Umbilical cord (tissue), 2 donors: Measurements from ENCODE around the gene SUPT3H. TPM values are rescaled to one million over a fixed set of nuclear protein-coding genes. Genes with fewer than 3 reads are reported as not detected.

Experiments
- DNase-seq: peaks from one replicate; pipeline ENCODE4 v3.0.0-alpha.2; 2015; ENCODE audit warnings: low spot score
- total RNA-seq: library from RNA; depleted of rRNA; stranded (reverse); fragments of >200 nt; gene quantifications from one replicate; pipeline ENCODE4 v1.2.3, GENCODE V29; 2014; ENCODE audit warnings: low replicate concordance; ENCODE audit not compliant: insufficient read depth

SUPT3H gene
- 6.5 TPM for total RNA-seq

- DNase-seq: peak; percentile 98
Observed at GRCh38 chr6:45377554-45378333, at the start of gene SUPT3H. SUPT3H (minus strand) TSS chr6:45377934.

GRCh38 chr6:45426251-45426650, 48.5 kb upstream of the SUPT3H start:
- no peak for DNase-seq

- DNase-seq: no peak
Observed at GRCh38 chr6:45424451-45424861, 46.7 kb upstream of the SUPT3H start.

GRCh38 chr6:45423824-45424450, 46.2 kb upstream of the SUPT3H start:
- DNase-seq: no peak

GRCh38 chr6:45423111-45423823, 45.5 kb upstream of the SUPT3H start:
- no peak for DNase-seq

- no peak for DNase-seq
Observed at GRCh38 chr6:45422503-45423110, 44.9 kb upstream of the SUPT3H start.

GRCh38 chr6:45421709-45422502, 44.2 kb upstream of the SUPT3H start:
- peak; percentile 52 for DNase-seq

GRCh38 chr6:45420909-45421708, 43.4 kb upstream of the SUPT3H start:
- no peak for DNase-seq

GRCh38 chr6:45420083-45420908, 42.6 kb upstream of the SUPT3H start:
- DNase-seq: no peak

- DNase-seq: peak; percentile 65
Observed at GRCh38 chr6:45419571-45420082, 41.9 kb upstream of the SUPT3H start.

GRCh38 chr6:45417436-45417835, 39.7 kb upstream of the SUPT3H start:
- no peak for DNase-seq

- no peak for DNase-seq
Observed at GRCh38 chr6:45416700-45417099, 39.0 kb upstream of the SUPT3H start.

GRCh38 chr6:45415788-45416518, 38.2 kb upstream of the SUPT3H start:
- no peak for DNase-seq

GRCh38 chr6:45415315-45415714, 37.6 kb upstream of the SUPT3H start:
- DNase-seq: no peak

- DNase-seq: no peak
Observed at GRCh38 chr6:45411959-45412358, 34.2 kb upstream of the SUPT3H start.

GRCh38 chr6:45400021-45400420, 22.3 kb upstream of the SUPT3H start:
- DNase-seq: no peak

GRCh38 chr6:45398075-45398813, 20.5 kb upstream of the SUPT3H start:
- no peak for DNase-seq

GRCh38 chr6:45394586-45395095, 16.9 kb upstream of the SUPT3H start:
- no peak for DNase-seq
